SK-N-DZ (cell line): ENCODE data around the gene POLR2I.
"Not testable (repeated sequence)": the region's sequence is repeated elsewhere in the genome, so short reads cannot be mapped to it uniquely, and the experiment has no call there.

Experiments used
- DNase-seq: peaks from one replicate; pipeline ENCODE4 v3.0.0-alpha.2; 2015; ENCODE audit warnings: low spot score

Gene POLR2I

GRCh38 chr19:36101550-36102327 lies 12.9 kb downstream of the POLR2I start:
- DNase-seq: no peak

- DNase-seq: no peak
These were observed 14.2 kb downstream of the POLR2I start for GRCh38 chr19:36100476-36100875.

DNA sequence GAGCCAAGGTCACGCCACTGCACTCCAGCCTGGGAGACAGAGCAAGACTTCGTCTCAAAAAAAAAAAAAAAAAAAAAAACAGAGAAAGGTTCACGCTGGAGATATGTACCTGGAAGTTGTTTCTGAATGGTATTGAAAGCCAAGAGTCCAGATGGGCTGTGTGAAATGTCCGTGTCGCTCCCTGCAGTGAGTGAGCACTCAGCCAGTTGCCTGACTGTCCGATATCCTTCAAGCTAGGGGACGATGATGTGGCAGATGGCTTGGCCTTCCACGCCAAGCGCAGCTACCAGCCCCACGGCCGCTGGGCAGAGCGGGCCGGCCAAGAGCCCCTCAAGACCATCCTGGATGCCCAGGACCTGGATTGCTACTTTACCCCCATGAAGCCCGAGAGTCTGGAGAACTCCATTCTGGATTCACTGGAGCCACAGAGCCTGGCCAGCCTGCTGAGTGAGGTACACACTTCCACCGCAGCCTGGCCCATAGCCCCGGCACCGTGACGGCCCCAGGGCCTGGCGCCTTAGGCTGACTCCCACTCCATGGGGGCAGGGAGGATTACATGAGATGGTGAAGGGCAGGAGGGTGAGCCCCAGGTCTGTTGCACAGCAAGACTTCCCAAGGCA lies 15.4 kb downstream of the POLR2I start:
- no peak for DNase-seq

GRCh38 chr19:36097036-36097435 lies 17.6 kb downstream of the POLR2I start:
- no peak for DNase-seq

DNA sequence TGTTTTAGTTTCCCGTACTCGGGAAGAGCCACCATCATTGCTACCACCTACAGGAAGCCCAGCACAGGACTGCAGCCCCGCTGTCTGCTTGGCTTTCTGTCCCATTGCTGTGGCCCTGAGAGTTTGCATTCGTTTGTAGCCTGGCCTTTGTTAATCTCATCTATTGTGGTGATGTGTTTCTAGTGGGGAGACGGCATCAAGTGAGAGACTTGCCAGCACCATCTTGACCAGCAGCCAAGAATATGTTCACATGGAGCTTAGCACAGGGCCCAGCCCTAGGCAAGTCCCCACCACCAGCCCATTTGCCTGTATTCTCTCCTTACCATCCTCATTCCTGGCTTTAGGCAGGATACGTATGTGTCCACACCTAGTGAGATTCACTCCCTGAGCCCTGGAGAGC lies 21.0 kb downstream of the POLR2I start:
- no peak for DNase-seq

DNA sequence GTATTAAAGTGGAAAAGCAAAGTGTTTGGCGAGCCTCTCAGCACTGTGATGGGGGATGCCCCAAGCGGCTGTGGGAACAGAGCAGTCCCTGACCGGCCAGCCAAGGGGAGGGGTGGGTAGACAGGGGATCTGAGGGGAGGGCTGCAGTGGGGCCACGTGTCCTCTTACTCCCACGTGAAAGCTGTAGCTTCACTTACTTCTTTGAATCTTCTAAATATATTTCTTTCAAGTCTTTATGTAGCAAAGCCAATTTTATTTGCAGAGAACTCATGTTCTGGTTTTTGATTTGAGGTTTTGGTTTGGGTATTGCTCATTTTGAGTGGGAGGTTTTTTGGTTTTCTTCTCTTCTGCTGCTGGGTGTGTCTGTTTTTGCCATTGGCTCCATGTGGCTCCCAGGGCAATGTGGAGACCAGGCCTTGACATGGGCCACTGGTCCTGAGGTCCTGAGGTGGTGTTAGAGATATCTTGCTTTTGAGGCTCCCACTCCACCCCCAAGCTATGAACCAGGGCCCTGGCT lies 21.5 kb downstream of the POLR2I start:
- no peak for DNase-seq

GRCh38 chr19:36092566-36092965 lies 22.1 kb downstream of the POLR2I start:
- DNase-seq: no peak

- DNase-seq: no peak
These were observed 23.6 kb downstream of the POLR2I start for GRCh38 chr19:36090910-36091695.

- DNase-seq: no peak
These were observed 24.8 kb downstream of the POLR2I start for GRCh38 chr19:36089847-36090246.

- no peak for DNase-seq
These were observed 28.3 kb downstream of the POLR2I start for GRCh38 chr19:36086326-36086725.

- no peak for DNase-seq
These were observed 30.3 kb downstream of the POLR2I start for GRCh38 chr19:36084231-36085009.

- no peak for DNase-seq
These were observed 31.8 kb downstream of the POLR2I start for GRCh38 chr19:36082916-36083315.

GRCh38 chr19:36081894-36082293 lies 32.8 kb downstream of the POLR2I start:
- no peak for DNase-seq

- no peak for DNase-seq
These were observed 33.3 kb downstream of the POLR2I start for GRCh38 chr19:36081385-36081784.

DNA sequence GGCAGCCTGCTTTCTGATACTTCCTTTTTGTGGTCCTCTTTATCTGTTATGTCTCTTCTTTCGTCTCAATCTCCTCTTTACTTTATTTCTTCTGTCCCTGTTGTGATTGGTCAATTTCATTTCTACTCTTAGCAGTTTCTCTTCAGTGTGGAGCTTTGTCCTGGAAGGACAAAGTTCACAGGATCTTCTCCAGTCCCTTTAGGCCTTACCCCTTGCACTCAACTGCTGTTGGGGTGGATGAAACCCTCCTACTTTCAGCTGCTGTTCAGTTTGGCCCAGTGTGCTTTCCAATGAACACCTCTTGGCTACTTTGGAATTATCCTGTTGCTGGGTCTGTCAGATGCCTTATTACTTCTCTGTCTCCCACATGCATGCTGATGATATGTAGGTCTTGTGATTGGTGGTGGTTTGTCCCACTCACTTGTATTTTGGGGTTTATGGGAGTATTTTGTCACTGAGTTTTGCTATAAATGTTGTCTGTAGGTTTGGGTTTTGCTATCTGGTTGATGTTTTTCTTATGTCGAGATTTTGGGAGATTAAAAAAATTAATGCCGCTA lies 35.2 kb downstream of the POLR2I start:
- no peak for DNase-seq

DNA sequence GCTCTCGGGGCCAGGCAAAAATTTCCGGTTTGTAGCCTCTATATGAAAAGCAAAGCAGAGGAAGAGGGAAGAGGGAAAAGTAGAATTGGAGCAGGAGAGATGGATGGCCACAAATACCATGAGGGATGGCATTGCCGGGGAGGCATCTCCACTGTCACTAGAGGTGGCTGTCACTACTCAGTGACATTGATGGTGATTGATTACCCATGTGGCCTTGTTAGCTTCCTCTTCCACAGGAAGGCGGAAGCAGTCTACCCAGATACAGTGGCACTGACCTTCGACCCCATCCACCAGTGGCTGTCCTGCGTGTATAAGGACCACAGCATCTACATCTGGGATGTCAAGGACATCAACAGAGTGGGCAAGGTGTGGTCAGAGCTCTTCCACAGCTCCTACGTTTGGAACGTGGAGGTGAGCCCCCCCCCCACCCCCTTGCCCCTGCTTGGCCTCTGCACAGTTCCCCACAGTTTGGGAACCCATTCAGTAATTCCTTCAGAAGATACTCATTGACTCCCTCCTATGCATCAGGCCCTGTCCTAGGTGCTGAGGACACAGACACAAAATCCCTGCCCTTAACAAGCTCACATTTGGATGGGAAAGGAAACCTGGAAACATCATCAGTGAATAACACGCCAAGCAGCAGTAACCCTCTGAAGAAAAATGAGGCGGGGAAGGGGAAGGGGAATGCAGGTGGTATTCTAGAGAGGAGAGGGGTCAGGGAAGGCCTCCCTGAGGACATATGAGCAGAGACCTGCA lies 41.4 kb downstream of the POLR2I start:
- no peak for DNase-seq

- DNase-seq: no peak
These were observed 42.6 kb downstream of the POLR2I start for GRCh38 chr19:36072081-36072480.

DNA sequence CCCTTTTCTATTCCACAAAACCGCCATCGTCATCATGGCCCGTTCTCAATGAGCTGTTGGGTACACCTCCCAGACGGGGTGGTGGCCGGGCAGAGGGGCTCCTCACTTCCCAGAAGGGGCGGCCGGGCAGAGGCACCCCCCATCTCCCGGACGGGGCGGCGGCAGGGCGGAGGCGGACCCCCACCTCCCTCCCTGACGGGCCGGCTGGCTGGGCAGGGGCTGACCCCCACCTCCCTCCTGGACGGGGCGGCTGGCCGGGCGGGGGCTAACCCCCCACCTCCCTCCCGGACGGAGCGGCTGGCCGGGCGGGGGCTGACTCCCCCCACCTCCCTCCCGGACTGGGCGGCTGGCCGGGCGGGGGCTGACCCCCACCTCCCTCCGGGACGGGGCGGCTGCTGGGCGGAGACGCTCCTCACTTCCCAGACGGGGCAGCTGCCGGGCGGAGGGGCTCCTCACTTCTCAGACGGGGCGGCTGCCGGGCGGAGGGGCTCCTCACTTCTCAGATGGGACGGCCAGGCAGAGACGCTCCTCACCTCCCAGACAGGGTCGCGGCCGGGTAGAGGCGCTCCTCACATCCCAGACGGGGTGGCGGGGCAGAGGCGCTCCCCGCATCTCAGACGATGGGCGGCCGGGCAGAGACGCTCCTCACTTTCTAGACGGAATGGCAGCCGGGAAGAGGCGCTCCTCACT lies 45.7 kb downstream of the POLR2I start:
- not testable (repeated sequence) for DNase-seq

DNA sequence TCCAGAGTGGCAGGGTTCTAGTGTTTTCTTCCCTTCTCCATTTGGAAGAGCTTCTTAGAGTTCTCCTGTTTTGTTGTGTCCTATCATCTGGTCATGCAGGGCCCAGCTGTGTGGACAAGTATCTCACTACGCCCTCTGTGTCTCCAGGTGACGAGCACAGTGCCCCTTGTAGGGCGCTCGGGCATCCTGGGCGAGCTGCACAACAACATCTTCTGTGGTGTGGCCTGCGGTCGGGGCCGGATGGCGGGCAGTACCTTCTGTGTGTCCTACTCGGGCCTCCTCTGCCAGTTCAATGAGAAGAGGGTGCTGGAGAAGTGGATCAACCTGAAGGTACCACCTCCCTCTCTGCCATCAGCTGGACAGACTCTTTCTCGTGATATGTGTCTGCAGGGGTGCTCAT lies 47.0 kb downstream of the POLR2I start:
- DNase-seq: no peak

GRCh38 chr19:36064826-36065225 lies 49.8 kb downstream of the POLR2I start:
- no peak for DNase-seq
